BJ (cell line): ENCODE data around the gene CCR9. TPM values are rescaled to one million over a fixed set of nuclear protein-coding genes. Genes with fewer than 3 reads are reported as not detected.

Source experiments
- CTCF ChIA-PET: fragments of 350-600 bp; formaldehyde crosslinking; extraction: SDS; loops from one replicate; lab custom pipeline; 2021; ENCODE audit warnings: antibody characterized with exemption, inconsistent platforms; lab: Yijun Ruan, JAX
- POLR2A ChIA-PET: fragments of 300-600 bp; sonication (Branson Sonifier 250); formaldehyde crosslinking; extraction: SDS; loops from one replicate; lab custom pipeline; 2021; ENCODE audit warnings: antibody characterized with exemption; lab: Charles Lee
- DNase-seq: peaks from one replicate; pipeline ENCODE4 v3.0.0-alpha.2; 2011; ENCODE audit warnings: low read depth
- H3K27me3 ChIP-seq: 2 replicates; pipeline ENCODE4 v1.6.0; 2011; ENCODE audit warnings: low read length; ENCODE audit not compliant: control insufficient read depth, insufficient read depth
- H3K36me3 ChIP-seq: 2 replicates; pipeline ENCODE4 v1.5.1; 2011; ENCODE audit warnings: low read length; ENCODE audit not compliant: control insufficient read depth, insufficient read depth
- H3K4me3 ChIP-seq: 2 replicates; pipeline ENCODE4 v1.5.1; 2011; ENCODE audit warnings: low read depth, mild to moderate bottlenecking, control low read depth, low read length
- polyA plus RNA-seq: library from polyadenylated mRNA; depleted of rRNA; stranded (reverse); fragments of >200 nt; gene quantifications from 2 replicates; pipeline ENCODE4 v1.2.3, GENCODE V29; 2011
- TF ChIP-seq, protein P1 (sequence below): IDR thresholded peaks from 2 replicates; pipeline ENCODE4 v1.5.1; 2011; ENCODE audit warnings: low read depth, mild to moderate bottlenecking, control low read depth, inconsistent platforms, low read length, moderate library complexity; ENCODE audit not compliant: insufficient read depth

CCR9 gene
- polyA plus RNA-seq, 1 experiment, result not detected

DNA sequence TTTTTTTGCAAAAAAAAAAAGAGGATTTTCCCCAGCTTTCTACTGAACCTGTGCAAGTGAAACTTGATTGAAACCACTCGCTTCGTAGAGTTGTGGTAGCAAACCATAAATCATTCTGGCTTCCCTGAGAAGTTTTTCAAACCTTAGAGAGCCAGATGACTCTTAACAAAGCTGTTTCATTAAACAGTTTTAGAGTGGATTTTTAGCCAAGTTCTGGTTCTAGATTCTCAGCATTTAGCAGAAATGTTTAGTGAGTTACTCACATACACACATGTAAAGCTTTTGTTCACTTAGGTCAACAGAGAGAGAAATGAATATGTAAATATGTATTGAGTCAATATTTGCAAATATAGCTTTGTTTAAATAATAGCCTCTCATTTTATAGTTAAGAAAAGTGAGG, 18.1 kb upstream of the CCR9 start:
- TF ChIP-seq, protein P1, sequence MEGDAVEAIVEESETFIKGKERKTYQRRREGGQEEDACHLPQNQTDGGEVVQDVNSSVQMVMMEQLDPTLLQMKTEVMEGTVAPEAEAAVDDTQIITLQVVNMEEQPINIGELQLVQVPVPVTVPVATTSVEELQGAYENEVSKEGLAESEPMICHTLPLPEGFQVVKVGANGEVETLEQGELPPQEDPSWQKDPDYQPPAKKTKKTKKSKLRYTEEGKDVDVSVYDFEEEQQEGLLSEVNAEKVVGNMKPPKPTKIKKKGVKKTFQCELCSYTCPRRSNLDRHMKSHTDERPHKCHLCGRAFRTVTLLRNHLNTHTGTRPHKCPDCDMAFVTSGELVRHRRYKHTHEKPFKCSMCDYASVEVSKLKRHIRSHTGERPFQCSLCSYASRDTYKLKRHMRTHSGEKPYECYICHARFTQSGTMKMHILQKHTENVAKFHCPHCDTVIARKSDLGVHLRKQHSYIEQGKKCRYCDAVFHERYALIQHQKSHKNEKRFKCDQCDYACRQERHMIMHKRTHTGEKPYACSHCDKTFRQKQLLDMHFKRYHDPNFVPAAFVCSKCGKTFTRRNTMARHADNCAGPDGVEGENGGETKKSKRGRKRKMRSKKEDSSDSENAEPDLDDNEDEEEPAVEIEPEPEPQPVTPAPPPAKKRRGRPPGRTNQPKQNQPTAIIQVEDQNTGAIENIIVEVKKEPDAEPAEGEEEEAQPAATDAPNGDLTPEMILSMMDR, result no peak
- no peak for DNase-seq
- POLR2A ChIA-PET, result no interaction called here
- CTCF ChIA-PET, result interaction anchor here (1.2 kb wide), 1 partner anchor 33 kb away, joined by 3 read pairs; no protein-coding TSS in a partner anchor
- Histone ChIP-seq H3K36me3 (no peaks in the 10 kb centered on the region), H3K27me3 (peaks cover 14% of the 10 kb centered on the region), H3K4me3 (no peak overlapping the region)

- Histone ChIP-seq H3K27me3 (peaks cover 12% of the 10 kb centered on the region), H3K36me3 (no peaks in the 10 kb centered on the region), H3K4me3 (no peak overlapping the region)
- DNase-seq, result no peak
- POLR2A ChIA-PET, result no interaction called here
- TF ChIP-seq, protein P1, result no peak
- CTCF ChIA-PET, result interaction anchor here (1.2 kb wide), 1 partner anchor 33 kb away, joined by 3 read pairs; no protein-coding TSS in a partner anchor
Measured at GRCh38 chr3:45868650-45869049, 17.7 kb upstream of the CCR9 start.

GRCh38 chr3:45869638-45870037, 16.7 kb upstream of the CCR9 start:
- TF ChIP-seq, protein P1, result no peak
- CTCF ChIA-PET, result no interaction called here
- peaks cover 12% of the 10 kb centered on the region for H3K27me3 ChIP-seq
- POLR2A ChIA-PET, result no interaction called here
- H3K4me3 ChIP-seq, result no peak overlapping the region
- H3K36me3 ChIP-seq, result no peaks in the 10 kb centered on the region
- no peak for DNase-seq

- ChIA-PET CTCF (interaction anchor here (0.7 kb wide), 1 partner anchor 23 kb away, joined by 3 read pairs; no protein-coding TSS in a partner anchor), POLR2A (no interaction called here)
- H3K4me3 ChIP-seq, result no peak overlapping the region
- TF ChIP-seq, protein P1, result no peak
- peaks cover 8% of the 10 kb centered on the region for H3K27me3 ChIP-seq
- no peaks in the 10 kb centered on the region for H3K36me3 ChIP-seq
- DNase-seq, result no peak
Measured at GRCh38 chr3:45870099-45870498, 16.2 kb upstream of the CCR9 start.

GRCh38 chr3:45871780-45872179, 14.6 kb upstream of the CCR9 start:
- Histone ChIP-seq H3K27me3 (peaks cover 8% of the 10 kb centered on the region), H3K4me3 (no peak overlapping the region), H3K36me3 (no peaks in the 10 kb centered on the region)
- CTCF ChIA-PET, result no interaction called here
- TF ChIP-seq, protein P1, result no peak
- POLR2A ChIA-PET, result no interaction called here
- DNase-seq, result no peak
